ENCODE data around the gene GNPDA1.

DNA sequence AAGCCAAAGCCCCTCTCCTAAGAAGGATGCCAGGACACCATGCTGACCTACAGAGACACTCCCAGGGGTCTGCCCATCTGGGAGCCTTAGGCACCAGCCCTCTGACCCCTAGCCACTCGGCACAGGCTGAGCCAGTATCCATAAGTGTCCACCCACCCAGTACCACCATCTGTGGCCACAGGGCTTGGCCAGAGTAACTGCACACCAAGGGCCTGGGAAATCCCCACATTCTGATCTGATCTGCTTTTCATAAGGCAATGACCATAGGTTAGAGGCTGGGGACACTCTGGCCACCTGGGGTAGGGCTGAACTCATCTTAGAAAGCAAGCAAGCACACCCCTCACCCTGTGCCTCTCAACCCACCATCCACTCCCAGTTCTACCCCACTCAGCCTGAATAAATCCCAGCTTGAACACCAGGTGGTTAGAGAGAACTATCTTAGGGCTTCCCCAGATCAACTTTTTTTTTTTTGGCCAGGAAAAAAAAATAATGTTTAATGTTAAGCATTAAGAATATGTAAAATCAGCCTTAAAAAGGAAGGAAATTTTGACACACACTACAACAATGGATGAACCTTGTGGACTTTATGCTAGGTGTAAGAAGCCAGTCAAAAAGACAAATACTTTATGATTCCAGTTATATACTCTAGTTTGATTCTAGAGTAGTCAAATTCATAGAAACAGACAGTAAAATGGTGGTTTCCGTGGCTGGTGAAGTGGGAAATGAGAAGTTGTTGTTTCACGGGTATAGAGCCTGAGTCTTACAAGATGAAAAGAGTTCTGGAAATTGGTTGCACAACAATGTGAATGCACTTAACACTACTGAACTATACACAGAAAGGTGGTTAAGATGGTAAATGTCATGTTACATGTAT lies 6.2 kb downstream of the GNPDA1 start:
- no peak for TF ChIP-seq POLR2A (IDR thresholded peaks at IDR 0.05)
- TF ChIP-seq, protein P1, sequence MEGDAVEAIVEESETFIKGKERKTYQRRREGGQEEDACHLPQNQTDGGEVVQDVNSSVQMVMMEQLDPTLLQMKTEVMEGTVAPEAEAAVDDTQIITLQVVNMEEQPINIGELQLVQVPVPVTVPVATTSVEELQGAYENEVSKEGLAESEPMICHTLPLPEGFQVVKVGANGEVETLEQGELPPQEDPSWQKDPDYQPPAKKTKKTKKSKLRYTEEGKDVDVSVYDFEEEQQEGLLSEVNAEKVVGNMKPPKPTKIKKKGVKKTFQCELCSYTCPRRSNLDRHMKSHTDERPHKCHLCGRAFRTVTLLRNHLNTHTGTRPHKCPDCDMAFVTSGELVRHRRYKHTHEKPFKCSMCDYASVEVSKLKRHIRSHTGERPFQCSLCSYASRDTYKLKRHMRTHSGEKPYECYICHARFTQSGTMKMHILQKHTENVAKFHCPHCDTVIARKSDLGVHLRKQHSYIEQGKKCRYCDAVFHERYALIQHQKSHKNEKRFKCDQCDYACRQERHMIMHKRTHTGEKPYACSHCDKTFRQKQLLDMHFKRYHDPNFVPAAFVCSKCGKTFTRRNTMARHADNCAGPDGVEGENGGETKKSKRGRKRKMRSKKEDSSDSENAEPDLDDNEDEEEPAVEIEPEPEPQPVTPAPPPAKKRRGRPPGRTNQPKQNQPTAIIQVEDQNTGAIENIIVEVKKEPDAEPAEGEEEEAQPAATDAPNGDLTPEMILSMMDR (IDR thresholded peaks at IDR 0.05) = no peak

Data from body of pancreas (tissue), 4 donors.